Nasal cavity respiratory epithelium epithelial cell of viscerocranial mucosa (primary cell): ENCODE results near the gene GRID2. TPM values are rescaled to one million over a fixed set of nuclear protein-coding genes. Genes with fewer than 3 reads are reported as not detected.

Source experiments
- total RNA-seq: library from RNA; depleted of rRNA; stranded (reverse); fragments of >200 nt; gene quantifications from 2 replicates; pipeline ENCODE4 v1.2.3, GENCODE V29; 2014

GRID2 gene
- total RNA-seq: not detected in 2 replicates

DNA sequence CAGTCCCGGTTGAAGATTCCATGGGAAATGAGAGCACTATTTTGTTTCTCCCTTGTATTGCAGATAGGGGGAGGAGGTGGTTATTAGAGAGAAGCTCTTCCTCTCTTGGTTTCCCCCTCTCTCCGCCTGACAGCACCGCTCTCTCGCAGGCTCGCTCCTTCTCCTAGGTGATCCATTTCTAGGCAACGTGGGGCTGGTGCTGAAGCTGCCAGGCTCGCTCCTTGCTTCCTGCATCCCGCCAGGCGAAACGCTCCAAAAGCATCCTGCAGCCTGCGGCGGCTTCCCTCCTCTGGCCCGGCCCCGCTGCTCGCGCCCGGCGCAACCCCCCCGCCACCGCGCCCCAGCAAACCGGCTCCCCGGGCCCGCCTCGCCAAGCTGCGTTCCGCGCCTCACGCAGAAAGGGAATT, at the start of gene GRID2:
Gene GRID2 (plus strand): TSS at position 346 of the 407 bp plus-strand sequence.

